GM19395 (cell line): Measurements from ENCODE around the gene DIP2B.

Experiments used
- ATAC-seq: cut with Tn5 transposase; IDR thresholded peaks from one replicate; pipeline ENCODE4 v1.9.1; 2021; ENCODE audit warnings: mild to moderate bottlenecking, moderate library complexity; ENCODE audit not compliant: unreplicated experiment

Gene DIP2B

DNA sequence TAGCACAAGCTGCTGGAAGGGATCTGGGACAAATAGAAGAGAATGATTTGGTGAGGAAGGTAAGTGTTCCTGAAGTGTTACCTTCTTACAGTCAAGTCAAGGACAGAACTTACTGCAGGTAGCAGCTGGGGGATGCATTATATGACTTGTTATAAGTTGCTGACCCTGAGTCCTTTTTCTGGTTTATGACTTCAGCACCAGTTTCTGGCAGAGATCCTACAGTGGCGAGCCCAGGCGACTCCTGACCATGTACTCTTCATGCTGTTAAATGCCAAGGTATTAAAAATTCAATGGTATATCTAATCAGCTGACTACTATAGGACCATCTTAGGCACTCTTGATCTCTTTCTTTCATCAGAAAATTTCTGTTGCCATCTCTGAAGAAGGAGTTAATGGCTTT is 214.0 kb downstream of the DIP2B start:
- no peak for ATAC-seq

DNA sequence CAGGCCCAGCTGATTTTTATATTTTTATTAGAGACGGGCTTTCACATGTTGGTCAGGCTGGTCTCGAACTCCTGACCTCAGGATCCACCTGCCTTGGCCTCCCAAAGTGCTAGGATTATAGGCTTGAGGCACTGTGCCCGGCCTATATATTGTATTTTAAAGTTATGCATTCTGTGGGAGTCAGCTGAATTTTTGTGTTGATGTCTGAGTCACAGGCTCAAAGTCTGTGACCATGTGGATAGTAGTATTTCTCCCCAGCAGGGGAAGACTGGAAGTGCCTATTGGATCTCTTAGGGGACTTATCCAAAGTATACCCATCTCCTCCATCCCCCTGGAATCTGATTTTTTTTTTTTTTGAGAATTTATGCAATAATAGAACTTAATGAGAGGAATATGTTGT is 215.3 kb downstream of the DIP2B start:
- ATAC-seq = no peak

DNA sequence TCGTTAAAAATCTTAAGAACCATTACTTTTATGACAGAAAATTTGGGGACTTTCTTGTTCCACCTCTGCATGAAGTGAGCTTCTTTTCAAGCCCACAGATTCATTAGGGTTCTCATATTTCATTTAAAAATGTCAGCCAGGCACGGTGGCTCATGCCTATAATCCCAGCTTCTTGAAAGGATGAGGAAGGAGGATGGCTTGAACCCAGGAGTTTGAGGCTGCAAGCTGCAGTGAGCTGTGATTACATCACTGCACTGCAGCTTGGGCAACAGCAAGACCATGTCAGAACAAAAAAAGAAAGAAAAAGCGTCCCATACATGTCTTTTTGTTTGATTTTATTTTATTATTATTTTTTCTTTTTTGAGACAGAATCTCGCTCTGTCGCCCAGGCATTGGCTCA is 215.7 kb downstream of the DIP2B start:
- no peak for ATAC-seq

DNA sequence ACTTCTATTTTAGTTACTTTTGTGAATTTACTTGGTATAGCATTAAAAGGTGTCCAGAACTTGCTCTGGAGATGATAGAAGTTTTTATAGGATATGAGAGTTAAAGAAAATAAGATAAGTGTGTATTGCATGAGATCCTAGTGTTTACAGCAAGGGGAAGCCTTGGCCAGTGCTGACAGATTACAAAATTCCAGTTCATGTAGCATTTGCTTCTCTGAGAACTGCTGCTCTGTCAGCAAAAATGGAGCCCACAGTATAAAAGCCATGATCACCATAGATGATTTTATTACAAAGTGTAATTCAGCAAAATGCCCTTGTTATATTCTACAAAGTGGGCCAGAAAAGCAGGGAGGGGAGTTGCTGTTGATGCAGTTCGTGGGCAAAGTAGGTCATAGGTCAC is 219.1 kb downstream of the DIP2B start:
- ATAC-seq = no peak

DNA sequence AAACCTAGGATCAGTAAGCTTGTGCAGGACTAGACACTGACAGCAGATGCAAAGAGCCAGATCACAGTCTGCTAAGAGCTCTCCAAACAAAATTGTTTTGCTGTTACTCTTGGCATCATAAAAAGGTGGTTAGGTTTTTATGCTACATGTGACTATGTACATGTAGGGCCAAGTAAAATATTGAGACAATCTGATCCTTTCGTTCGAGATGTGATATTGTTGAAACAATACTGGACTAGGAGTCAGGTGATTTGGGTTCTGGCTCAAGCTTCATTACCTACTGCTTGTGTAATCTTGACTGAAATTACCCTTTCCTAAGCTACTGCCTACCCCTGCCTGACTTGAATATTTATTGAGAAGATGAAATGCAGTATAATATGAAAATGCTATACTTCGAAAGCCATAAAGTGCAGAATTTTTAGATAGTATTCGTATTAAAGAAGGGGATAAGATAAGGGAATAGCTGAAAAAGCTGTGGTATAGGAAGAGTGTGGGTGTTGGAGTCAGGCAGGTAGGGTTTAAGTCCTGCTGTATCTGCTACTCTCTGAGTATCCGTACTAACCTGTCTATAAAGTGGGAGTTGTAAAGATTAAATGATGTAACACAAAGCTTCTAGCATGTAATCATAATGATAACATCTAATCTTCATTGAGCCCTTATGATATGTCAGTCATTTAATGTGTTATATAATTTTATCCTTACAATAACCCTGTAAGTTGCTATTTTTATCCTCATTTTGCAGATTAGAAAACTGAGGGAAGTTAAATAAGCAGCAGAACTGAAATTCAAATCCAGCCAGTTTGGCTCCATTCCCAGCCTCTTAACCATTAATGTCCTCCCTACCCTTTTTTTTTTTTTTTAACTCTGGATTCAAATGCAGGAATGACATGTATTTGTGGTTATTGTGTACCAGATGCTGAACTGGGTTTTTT is 220.5 kb downstream of the DIP2B start:
- ATAC-seq = no peak

DNA sequence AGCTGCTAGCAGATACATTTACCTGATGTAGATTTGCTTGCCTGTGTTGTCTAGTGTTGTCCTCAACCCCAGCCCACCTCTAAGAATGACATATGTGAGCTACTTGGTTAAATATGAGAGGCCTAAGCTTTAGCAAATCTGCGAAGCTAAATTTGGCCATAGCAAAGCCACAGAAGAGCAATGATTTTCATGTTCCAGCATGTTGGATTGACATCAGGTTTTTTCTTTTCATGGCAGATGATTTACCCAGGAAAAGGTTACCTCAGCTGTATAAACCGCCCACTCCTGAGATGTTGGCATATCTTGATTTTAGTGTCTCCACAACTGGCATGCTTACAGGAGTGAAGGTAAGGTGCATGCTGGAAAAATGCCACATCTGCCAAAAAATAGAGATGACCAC is 222.7 kb downstream of the DIP2B start:
- no peak for ATAC-seq

DNA sequence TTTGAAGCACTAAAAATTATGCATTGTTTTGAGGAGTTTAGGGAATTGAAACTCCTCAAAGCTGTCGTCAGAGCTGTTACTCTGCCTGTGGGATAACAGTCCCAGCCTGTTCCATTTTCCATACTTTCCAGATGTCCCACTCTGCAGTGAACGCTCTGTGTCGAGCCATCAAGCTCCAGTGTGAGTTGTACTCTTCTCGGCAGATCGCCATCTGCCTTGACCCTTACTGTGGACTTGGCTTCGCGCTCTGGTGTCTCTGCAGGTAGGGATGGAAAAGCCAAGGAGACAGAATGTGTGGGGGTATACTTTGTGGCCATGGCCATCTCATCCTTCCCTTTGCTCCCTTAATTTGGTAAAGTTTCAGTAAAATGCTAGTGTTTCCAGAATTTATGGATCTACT is 223.6 kb downstream of the DIP2B start:
- ATAC-seq = no peak

DNA sequence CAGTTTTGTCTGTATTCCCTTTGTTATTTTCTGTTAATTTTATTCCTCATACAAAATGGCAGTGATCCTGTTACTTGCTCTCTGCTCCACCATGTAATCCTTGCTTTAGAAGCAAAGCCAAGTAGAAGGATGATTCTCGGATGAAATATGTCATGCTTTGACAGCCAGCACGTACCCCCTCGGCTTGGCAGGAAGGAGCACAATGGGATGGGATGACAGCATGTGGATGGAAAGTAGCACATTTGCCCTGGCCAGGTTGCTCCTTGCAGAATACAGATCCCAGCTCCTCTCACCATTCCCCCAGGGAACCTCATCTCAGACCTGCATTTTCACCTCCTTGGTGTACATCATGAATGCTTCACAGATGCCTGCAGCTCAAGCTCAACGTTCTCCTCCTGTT is 224.1 kb downstream of the DIP2B start:
- no peak for ATAC-seq

DNA sequence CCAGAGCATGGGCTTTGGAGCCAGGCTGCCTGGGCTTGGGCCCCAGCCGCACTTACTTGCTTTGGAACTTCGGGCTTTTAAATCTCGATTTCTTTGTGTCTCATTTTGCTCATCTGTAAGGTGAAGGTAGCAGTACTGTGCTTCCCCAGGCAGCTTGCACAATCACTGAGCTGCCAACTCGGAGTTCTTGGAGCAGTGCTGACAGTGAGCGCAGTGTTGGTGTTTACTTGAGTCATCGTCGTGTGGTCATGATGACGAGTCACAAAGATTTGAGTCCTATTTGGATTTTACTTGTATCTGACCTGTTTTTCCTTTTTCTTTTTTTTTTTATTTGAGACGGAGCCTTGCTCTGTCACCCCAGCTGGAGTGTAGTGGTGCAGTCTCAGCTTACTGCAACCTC is 227.8 kb downstream of the DIP2B start:
- ATAC-seq = no peak

DNA sequence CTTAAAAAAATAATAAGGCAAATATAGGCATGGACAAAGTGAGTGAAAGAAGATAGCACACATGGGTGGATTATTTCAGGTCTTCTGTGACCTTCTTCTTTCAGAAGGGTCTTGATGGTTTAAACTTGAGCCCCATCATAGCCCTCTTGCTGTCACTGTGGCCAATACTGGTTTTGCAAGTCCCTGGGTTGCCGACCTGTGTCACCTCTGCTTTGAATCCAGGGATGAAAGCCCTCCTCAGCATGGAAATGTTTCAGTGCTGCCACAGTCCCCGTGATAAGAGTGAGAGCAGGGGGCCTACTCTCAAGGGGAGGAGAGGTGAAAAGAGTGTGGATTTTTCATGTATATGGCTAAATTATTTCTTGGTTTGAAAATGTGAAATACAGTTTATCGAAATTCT is 228.9 kb downstream of the DIP2B start:
- no peak for ATAC-seq

DNA sequence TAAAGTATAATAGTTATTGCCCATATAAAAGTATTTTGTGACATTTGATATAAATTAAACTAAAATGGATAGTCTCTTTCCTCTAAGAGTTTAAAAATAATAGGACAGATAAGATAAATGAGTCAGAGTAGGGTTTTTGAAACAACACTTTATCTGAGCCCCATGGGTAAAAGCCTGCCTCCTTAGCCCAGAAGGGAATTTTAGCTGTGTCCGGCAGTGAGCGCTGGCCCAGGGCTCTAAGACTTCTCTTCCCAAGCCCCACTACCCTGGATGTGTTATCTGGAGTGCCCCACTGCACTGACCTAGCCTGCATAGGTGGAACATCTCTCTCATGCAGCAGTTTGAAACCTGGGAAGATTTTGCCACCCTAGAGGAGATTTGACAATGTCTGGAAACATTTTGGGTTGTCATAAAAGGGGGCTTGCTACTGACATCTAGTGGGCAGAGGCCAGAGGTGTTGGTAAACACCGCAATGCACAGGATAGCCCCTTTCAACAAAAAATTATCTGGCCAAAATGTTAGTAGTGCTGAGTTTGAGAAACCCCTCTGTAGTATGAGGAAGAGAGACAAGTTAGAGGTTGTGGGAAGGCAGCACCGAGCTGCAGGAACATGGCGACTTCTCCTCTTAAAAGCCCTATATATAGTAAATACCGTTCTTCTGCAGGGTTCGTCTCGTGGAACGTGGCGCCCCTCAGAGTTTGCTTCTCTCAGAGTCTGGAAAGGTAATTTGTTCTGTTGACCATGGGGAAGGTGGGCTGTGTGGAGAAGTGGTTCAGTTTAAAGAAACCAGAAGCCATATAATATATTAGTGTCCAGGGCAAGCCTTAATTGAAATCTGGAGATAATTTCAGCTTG is 229.9 kb downstream of the DIP2B start:
- no peak for ATAC-seq

DNA sequence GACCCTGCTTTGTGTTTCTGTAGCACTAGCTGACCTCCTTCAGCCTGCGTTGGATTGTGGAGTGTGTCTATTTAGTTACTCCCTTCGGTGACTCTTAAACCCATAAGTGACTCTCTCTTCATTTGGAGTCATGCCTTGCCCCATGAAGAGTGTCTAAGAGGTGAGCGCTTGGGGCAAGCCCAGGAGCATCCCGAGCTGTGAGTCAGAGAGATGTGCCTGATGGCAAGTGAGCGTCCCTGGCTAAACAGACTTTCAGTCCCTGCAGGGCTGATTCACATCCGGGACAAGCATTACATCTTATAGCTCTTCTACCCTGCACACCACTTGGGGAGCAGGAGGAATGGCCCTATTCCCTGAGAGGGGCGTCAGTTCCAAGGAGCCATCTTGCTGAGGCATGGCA is 234.8 kb downstream of the DIP2B start:
- ATAC-seq = no peak

DNA sequence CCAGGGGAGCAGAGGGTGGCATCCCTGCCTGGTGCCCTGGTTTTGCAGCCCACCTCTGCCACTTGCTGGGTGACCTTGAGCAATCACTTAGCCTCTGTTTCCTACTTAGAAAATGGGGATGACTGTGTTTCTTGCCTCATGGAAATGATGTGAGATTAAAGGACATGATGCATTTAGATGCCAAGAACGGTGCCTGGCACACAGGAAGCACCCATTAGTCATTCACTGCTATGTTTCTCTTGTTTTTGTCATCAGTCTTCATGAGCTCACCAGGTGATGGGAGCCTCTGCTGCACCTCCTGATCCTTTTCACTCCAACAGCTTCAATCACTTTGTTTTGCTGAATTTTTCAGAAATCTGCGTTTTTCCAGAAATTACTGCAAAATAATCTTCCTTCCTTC is 235.5 kb downstream of the DIP2B start:
- no peak for ATAC-seq

DNA sequence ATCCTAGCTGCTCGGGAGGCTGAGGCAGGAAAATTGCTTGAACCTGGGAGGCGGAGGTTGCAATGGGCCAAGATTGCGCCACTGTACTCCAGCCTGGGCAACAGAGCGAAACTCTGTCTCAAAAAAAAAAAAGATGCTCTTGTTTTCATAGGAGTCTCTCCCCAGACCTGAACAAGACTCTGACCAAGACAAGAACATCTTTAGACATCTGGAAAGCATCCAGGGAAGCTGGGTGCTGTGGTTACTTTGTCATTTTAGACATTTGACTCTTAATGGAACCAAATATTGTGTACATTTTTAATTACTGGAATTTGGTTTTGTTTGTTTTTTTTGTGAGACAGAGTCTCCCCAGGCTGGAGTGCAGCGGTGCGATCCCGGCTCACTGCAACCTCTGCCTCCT is 238.0 kb downstream of the DIP2B start:
- no peak for ATAC-seq

DNA sequence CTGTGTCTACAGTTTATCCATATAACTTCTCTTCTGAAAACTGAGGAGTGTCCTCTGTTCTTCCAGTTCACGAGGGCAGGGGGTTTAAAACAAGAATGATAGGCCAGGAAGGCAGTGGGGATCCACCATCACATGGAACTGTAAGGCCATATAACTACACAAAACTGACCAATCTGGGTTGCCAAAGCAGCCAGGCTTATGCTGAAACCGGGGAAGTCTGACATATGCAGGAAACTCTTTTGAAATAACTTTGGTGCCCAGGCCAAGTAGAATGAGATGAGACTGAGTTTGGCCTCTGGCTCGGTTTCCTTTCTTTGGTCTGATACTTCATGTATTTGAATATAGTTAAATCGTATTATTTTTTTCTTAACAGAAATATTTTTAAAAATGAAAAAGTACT is 241.1 kb downstream of the DIP2B start:
- no peak for ATAC-seq

DNA sequence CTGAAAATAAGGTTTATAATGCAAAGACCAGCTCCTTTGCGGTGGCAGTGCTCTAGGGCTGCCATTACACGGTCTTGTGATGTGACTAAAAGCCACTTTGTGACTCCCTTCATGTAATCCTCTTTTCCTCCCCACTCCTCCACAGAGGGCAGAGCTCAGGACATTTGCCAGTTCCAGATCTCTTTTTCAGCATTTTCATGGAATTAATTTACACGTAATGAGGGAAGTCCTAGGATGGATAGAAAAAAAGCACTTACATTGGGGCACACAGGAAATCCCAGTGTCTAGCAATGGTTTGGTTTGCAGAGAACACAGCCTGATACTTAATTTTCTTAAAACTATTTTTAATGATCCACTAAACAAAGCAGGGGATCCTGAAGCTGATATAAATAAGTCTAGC is 241.6 kb downstream of the DIP2B start:
- no peak for ATAC-seq

DNA sequence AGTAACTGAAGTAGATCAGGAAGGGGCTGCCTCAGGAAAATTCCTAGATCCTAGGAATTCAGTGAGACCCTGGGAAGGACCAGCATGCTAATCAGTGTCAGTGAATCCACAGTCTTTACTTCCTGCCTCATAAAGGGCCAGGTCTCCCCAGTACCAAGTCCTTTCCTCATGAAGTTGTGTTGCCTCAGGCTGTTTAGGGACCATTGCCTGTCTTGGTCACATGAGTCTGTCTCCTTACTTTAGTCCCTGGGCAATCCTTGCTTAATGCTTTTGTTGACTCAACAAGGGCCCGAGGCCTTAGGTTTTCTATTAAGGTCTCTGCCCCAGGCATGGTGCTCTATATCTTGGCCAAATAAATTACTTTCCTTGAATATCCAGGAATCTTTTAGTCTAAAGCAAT is 243.0 kb downstream of the DIP2B start:
- no peak for ATAC-seq

DNA sequence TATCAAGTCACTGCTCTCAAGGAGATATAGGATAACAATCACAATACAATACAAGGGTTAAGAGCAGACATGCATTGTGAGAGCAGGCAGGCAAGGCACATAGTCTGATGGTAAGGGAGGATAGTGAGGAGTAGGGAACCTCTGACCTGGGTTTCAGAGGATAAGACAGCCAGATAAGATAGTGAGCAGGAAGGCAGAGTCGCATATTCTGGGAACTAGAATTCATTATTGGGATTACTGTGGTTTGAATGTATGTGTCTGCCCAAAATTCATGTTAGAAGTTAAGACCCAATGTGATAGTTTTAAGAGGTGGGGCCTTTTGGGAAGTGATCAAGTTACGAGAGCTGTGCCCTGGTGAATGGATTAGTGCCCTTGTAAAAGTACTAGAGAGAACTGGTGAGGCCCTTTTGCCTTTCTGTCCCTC is 244.7 kb downstream of the DIP2B start:
- ATAC-seq = no peak

DNA sequence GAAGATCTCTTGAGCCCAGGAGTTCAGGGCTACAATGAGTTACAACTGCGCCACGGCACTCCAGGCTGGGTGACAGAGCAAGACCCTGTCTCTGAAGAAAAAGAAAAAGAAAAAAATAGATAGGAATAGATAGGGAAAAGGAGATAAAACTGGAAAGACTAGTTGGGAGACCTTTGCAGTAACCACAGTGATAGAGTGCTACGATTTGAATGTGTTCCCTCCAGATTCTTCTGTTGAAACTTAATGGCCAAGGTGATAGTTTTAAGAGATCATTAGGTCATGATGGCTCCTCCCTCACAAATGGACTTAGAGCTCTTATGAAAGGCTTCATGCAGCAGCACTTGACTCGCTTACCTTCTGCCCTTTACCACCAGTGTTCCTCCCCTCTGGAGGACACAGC is 245.6 kb downstream of the DIP2B start:
- no peak for ATAC-seq

DNA sequence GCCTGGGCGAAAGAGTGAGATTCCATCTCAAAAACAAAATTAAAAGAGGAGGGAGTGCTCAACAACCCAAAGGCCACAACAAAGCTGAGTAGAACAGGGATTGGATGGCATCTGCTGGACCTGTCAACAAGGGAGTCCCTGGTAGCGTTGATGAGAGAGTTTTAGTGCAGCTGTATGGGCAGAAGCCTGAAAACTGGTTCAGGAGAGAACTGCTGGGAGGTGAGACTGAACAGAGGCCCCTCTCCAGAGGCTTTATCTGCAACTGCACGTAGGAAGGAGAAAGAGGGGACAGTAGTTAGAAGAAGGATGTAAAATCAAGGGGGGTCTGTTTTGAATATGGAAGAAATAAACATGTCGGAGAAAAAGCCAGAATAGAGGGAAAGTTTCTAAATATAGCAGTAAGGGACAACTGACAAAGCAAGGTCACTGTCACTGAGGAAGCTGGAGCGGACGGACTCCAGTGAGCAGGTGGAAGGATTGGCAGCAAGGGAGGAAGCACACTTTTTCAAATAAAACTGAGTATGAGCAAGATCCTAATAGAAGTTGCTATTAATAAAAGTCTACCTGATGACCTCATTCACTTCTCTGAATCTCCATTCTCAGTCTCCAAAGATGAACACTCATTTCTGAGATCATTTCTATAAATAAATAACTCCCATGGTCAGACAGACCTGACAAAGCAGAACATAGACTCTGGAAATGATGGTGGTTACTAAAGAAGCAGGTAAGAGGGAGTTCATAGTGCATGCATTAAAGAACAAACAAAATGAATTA is 247.3 kb downstream of the DIP2B start:
- ATAC-seq = no peak

DNA sequence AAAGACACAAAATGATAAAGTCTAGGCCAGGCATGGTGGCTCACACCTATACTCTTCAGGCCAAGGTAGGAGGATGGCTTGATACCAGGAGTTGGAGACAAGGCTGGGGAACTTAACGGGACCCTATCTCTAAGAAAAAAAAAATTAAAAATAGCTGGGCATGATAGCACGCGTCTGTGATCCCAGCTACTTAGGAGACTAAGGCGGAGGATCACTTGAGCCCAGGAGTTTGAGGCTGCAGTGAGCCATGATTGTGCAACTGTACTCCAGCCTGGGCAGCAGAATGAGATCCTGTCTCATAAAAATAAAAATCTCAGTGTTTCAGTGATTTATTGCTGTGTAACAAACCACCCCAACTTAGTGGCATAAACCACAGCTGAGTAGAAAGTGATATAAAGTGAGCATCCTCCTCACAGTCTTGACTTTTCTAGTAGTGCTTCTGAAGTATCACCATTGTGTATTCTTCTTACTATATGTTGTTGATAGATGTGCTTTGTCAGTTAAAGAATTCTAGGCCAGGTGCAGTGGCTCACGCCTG is 248.5 kb downstream of the DIP2B start:
- ATAC-seq = no peak
